ENCODE measurements around the gene CLEC4M.
"Not testable (repeated sequence)": the region's sequence is repeated elsewhere in the genome, so short reads cannot be mapped to it uniquely, and the experiment has no call there.

CLEC4M gene

DNA sequence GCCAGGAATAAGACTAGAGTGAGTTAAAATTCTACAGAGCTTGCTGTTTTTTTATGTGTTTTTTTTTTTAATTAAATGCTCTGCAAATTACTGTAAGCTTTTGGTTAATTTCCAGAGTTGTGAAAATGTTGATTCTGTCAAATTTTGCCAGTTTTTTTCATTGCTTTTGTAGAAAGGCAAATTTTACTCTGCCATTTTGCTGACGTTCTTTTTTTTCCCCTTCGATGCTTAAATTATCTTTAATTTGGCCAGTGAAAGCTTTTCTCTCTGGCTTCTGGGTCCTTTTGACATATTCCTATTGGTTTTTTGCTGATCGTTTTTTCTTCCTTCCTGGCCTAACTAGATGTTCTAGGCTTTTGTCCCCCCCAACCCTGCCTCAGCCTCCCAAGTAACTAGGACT, 43.2 kb downstream of the CLEC4M start:
- no peak overlapping the region for H3K4me3 ChIP-seq (ENCODE audit: low read length)
- TF ChIP-seq, protein P1, sequence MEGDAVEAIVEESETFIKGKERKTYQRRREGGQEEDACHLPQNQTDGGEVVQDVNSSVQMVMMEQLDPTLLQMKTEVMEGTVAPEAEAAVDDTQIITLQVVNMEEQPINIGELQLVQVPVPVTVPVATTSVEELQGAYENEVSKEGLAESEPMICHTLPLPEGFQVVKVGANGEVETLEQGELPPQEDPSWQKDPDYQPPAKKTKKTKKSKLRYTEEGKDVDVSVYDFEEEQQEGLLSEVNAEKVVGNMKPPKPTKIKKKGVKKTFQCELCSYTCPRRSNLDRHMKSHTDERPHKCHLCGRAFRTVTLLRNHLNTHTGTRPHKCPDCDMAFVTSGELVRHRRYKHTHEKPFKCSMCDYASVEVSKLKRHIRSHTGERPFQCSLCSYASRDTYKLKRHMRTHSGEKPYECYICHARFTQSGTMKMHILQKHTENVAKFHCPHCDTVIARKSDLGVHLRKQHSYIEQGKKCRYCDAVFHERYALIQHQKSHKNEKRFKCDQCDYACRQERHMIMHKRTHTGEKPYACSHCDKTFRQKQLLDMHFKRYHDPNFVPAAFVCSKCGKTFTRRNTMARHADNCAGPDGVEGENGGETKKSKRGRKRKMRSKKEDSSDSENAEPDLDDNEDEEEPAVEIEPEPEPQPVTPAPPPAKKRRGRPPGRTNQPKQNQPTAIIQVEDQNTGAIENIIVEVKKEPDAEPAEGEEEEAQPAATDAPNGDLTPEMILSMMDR (conservative IDR thresholded peaks at IDR 0.05; ENCODE audit: low read length) = no peak
- no peak for DNase-seq (ENCODE audit: low read depth)

DNA sequence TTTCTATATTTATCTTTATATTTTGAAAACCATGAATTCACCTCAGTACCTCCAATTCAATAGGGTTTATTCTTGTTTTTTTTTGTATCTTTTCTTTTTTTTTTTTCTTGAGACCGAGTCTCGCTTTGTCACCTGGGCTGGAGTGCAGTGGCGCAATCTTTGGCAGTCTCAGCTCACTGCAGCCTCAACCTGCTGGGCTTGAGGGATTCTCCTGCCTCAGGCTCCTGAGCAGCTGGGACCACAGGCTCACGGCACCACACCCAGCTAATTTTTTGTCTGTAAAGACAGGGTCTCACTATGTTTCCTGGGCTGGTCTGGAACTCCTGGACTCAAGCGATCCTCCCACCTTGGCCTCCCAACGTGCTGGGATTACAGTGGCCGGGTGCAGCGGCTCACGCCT, 43.8 kb downstream of the CLEC4M start:
- DNase-seq (ENCODE audit: low read depth) = no peak

DNA sequence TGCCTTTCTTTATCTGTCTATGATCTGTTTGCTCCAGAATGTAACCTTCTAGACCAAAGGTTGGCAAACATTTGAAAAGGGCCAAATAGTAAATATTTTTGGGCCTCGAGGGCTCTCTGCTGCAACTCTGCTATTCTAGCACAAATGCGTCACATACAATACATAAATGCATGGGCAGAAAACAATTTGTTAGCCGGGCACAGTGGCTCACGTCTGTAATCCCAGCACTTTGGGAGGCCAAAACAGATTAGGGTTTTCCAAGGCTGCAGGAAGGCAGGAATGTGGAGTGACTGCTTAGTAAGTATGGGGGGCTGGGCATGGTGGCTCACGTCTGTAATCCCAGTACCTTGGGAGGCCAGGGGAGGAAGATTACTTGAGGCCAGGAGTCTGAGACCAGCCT, 45.1 kb downstream of the CLEC4M start:
- TF ChIP-seq, protein P1 (conservative IDR thresholded peaks at IDR 0.05; ENCODE audit: low read length) = no peak
- no peak overlapping the region for H3K4me3 ChIP-seq (ENCODE audit: low read length)
- DNase-seq (ENCODE audit: low read depth) = no peak

More for the DNA sequence above, 43.8 kb downstream of the CLEC4M start:
- TF ChIP-seq, protein P1 (conservative IDR thresholded peaks at IDR 0.05; ENCODE audit: low read length) = no peak
- no peak overlapping the region for H3K4me3 ChIP-seq (ENCODE audit: low read length)

DNA sequence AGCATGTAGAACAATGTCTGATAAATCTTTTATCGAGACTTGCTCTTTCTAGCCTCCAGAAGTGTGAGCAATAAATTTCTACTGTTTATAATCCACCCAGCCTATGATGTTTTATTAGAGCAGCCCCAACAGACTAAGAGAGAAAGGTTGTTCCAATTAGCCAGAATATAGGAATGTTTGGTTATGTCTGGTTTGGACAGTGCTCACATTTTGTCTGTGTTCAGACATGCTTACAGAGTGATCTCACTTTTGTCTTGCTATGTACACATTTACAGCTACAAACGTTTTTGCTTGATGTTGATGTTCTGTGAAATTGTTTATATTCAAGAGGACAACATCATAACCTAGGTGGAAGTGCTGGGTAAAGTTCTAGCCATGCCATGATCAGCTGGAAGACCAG, 48.9 kb downstream of the CLEC4M start:
- DNase-seq (ENCODE audit: low read depth) = no peak
- TF ChIP-seq, protein P1 (conservative IDR thresholded peaks at IDR 0.05; ENCODE audit: low read length) = no peak
- H3K4me3 ChIP-seq (ENCODE audit: low read length) = no peak overlapping the region

DNA sequence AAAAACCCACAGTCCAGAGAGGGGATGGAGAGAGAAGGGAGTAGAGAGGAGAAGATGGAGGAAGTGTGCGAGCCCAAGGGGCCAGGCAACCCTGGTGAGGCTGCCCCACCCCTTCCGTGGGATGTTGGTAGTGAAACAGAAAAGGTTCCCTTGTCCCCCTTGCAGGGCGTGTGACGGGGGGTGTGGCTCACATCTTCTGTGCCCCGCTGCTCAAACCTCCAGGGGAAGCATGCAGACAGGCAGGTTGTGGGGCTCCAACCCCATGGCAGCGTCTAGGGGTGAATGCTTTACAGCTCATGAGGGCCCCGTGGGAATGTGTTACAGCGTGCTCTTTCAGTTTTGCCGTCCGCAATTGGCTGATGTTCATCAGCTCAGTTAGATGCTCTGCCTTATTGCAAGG, 52.3 kb downstream of the CLEC4M start:
- DNase-seq (ENCODE audit: low read depth) = no peak
- no peak overlapping the region for H3K4me3 ChIP-seq (ENCODE audit: low read length)
- TF ChIP-seq, protein P1 (conservative IDR thresholded peaks at IDR 0.05; ENCODE audit: low read length) = no peak

DNA sequence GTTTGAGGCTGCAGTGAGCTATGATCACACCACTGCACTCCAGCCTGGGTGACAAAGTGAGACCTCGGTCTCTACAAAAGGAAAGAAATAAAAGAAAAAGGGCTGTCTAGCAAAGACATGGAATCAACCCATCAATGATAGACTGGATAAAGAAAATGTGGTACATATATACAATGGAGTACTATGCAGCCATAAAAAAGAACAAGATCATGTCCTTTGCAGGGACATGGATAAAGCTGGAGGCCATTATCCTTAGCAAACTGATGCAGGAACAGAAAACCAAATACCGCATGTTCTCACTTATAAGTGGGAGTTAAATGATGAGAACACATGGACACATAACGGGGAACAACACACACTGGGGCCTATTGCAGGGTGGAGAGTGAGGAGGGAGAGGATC, 53.0 kb downstream of the CLEC4M start:
- DNase-seq (ENCODE audit: low read depth); H3K4me3 ChIP-seq (ENCODE audit: low read length): not testable (repeated sequence)

DNA sequence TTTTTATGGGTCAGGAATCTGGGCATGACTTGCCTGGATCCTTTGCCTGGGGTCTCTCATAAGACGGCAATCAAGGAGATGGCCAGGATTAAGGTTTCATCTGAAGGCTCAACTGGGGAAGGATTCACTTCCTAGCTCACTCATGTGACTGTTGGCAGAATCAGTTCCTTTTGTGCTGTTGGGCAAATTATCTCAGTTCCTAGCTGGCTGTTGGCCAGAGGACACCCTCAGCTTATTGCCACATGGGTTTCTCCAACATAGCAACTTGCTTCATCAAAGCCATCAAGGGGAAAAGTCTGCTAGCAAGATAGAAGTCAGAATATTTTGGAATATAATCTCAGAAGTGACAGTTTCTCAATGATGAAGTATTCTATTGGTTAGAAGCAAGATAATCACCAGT, 54.8 kb downstream of the CLEC4M start:
- DNase-seq (ENCODE audit: low read depth) = no peak
- TF ChIP-seq, protein P1 (conservative IDR thresholded peaks at IDR 0.05; ENCODE audit: low read length) = no peak
- H3K4me3 ChIP-seq (ENCODE audit: low read length) = no peak overlapping the region

DNA sequence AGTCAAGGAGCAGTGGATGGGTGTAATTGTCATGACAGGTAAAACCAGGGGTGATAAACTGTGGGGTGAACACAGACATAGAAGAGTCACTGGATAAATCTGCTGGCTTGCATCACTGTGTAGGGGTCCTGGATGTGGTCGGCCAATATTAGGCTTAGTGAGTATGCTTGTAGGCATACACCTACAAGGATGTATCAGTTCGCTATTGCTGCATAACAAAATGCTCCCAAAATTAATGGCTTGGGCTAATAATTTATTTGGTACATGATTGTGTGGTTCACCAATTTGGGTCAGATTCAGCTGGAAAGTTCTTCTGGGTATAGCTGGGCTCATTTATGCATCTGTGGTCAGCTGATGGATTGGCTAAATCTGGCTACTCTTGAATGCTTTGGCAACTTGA, 55.8 kb downstream of the CLEC4M start:
- TF ChIP-seq, protein P1 (conservative IDR thresholded peaks at IDR 0.05; ENCODE audit: low read length) = no peak
- H3K4me3 ChIP-seq (ENCODE audit: low read length) = no peak overlapping the region
- DNase-seq (ENCODE audit: low read depth) = no peak
